ENCODE data around the gene TAS2R43.
"Not testable (repeated sequence)": the region's sequence is repeated elsewhere in the genome, so short reads cannot be mapped to it uniquely, and the experiment has no call there.

The TAS2R43 gene

GRCh38 chr12:11070999-11071398, 21.1 kb downstream of the TAS2R43 start:
- in situ Hi-C loops (cut with HindIII; ENCODE audit: low pct_ligation_motif_present, low pct_unique_long_range_greater_than_20kb, low sequenced_read_pairs), result no loop called here
- DNase-seq, result no peak

- in situ Hi-C loops (cut with HindIII; ENCODE audit: low pct_ligation_motif_present, low pct_unique_long_range_greater_than_20kb, low sequenced_read_pairs), result no loop called here
- DNase-seq, result no peak
These were observed 22.2 kb downstream of the TAS2R43 start for GRCh38 chr12:11069854-11070365.

GRCh38 chr12:11067514-11067913, 24.6 kb downstream of the TAS2R43 start:
- in situ Hi-C loops (cut with HindIII; ENCODE audit: low pct_ligation_motif_present, low pct_unique_long_range_greater_than_20kb, low sequenced_read_pairs), result no loop called here

GRCh38 chr12:11062194-11062593, 29.9 kb downstream of the TAS2R43 start, which contains the start of gene TAS2R46:
TAS2R46 (minus strand) TSS chr12:11062294; CDS start chr12:11062294, 0 bp downstream.
- in situ Hi-C loops (cut with HindIII; ENCODE audit: low pct_ligation_motif_present, low pct_unique_long_range_greater_than_20kb, low sequenced_read_pairs); DNase-seq: not testable (repeated sequence)

More at GRCh38 chr12:11067514-11067913, 24.6 kb downstream of the TAS2R43 start:
- DNase-seq, result no peak

GRCh38 chr12:11059784-11060183, 32.3 kb downstream of the TAS2R43 start:
- no peak for DNase-seq
- in situ Hi-C loops (cut with HindIII; ENCODE audit: low pct_ligation_motif_present, low pct_unique_long_range_greater_than_20kb, low sequenced_read_pairs), result no loop called here

- DNase-seq, result no peak
- in situ Hi-C loops (cut with HindIII; ENCODE audit: low pct_ligation_motif_present, low pct_unique_long_range_greater_than_20kb, low sequenced_read_pairs), result no loop called here
These were observed 33.1 kb downstream of the TAS2R43 start for GRCh38 chr12:11059041-11059440.

- in situ Hi-C loops (cut with HindIII; ENCODE audit: low pct_ligation_motif_present, low pct_unique_long_range_greater_than_20kb, low sequenced_read_pairs), result no loop called here
- no peak for DNase-seq
These were observed 36.8 kb downstream of the TAS2R43 start for GRCh38 chr12:11055306-11055705.

GRCh38 chr12:11049806-11050531, 42.1 kb downstream of the TAS2R43 start:
- in situ Hi-C loops (cut with HindIII; ENCODE audit: low pct_ligation_motif_present, low pct_unique_long_range_greater_than_20kb, low sequenced_read_pairs); DNase-seq: not testable (repeated sequence)

GRCh38 chr12:11041366-11041765, 50.7 kb downstream of the TAS2R43 start:
- in situ Hi-C loops (cut with HindIII; ENCODE audit: low pct_ligation_motif_present, low pct_unique_long_range_greater_than_20kb, low sequenced_read_pairs); DNase-seq: not testable (repeated sequence)
